OCI-LY3 (cell line): Measurements from ENCODE around the gene SAMSN1.
A peak's percentile ranks its signal among the peaks of the same experiment; 100 is the strongest.
"Not testable (repeated sequence)": the region's sequence is repeated elsewhere in the genome, so short reads cannot be mapped to it uniquely, and the experiment has no call there.

ENCODE experiments used
- H2AFZ ChIP-seq: fragments of 200-600, 300-600 bp; shearing (Covaris generic); 2 replicates; pipeline ENCODE4 v1.6.0; 2014; ENCODE audit warnings: antibody characterized with exemption, low read depth, low read length
- H3K27ac ChIP-seq: fragments of 200-600, 300-600 bp; sonication (generic); 2 replicates; pipeline ENCODE4 v1.5.1; 2014; ENCODE audit warnings: mild to moderate bottlenecking, low read length, moderate library complexity, mixed read lengths
- H3K27me3 ChIP-seq: fragments of 200-600, 300-600 bp; sonication (generic); 2 replicates; pipeline ENCODE4 v1.6.1; 2014; ENCODE audit warnings: low read depth, low read length, mixed read lengths
- H3K36me3 ChIP-seq: fragments of 200-600, 300-600 bp; sonication (generic); replicated peaks from 2 replicates; pipeline ENCODE3; 2014; ENCODE audit warnings: low read depth, low read length, mixed read lengths
- H3K4me1 ChIP-seq: fragments of 300-600, 200-600 bp; sonication (generic); 2 replicates; pipeline ENCODE4 v1.6.1; 2014; ENCODE audit warnings: low read length, mixed read lengths
- H3K4me2 ChIP-seq: fragments of 200-600, 300-600 bp; sonication (generic); 2 replicates; pipeline ENCODE4 v1.6.1; 2014; ENCODE audit warnings: low read length, mixed read lengths
- H3K4me3 ChIP-seq: fragments of 300-600, 200-600 bp; sonication (generic); 2 replicates; pipeline ENCODE4 v1.5.1; 2014; ENCODE audit warnings: antibody characterized with exemption, mild to moderate bottlenecking, low read length, moderate library complexity
- H3K79me2 ChIP-seq: fragments of 300-600, 200-600 bp; shearing (Covaris generic); 2 replicates; pipeline ENCODE4 v1.6.1; 2014; ENCODE audit warnings: mild to moderate bottlenecking, low read length, mixed read lengths
- H3K9ac ChIP-seq: fragments of 300-600, 200-600 bp; shearing (Covaris generic); 2 replicates; pipeline ENCODE4 v1.6.0; 2014; ENCODE audit warnings: mild to moderate bottlenecking, low read length, moderate library complexity
- H3K9me3 ChIP-seq: fragments of 200-600, 300-600 bp; shearing (Covaris generic); 2 replicates; pipeline ENCODE4 v1.6.1; 2014; ENCODE audit warnings: low read length, mixed read lengths; ENCODE audit not compliant: insufficient read depth
- H4K20me1 ChIP-seq: fragments of 200-600, 300-600 bp; sonication (generic); 2 replicates; pipeline ENCODE4 v1.6.1; 2016; ENCODE audit warnings: low read length, mixed read lengths; ENCODE audit not compliant: insufficient read depth
- CTCF ChIP-seq: fragments of 200-600, 300-600 bp; sonication (generic); IDR thresholded peaks from 2 replicates; pipeline ENCODE4 v1.5.1; 2014; ENCODE audit warnings: antibody characterized with exemption, low read length, low read depth
- EZH2phosphoT487 ChIP-seq: fragments of 200-600 bp; shearing (Covaris generic); IDR thresholded peaks from 2 replicates; pipeline ENCODE4 v1.6.1; 2018; ENCODE audit warnings: antibody characterized with exemption, mixed run types, low read depth

SAMSN1 gene

GRCh38 chr21:14548779-14549178, 2.7 kb upstream of the SAMSN1 start:
- H3K4me3 ChIP-seq: no peak overlapping the region
- no peak overlapping the region for H2AFZ ChIP-seq
- TF ChIP-seq EZH2phosphoT487 (no peak), CTCF (no peak)
- peak overlapping the region; percentile 33; the same call in 1 of the 2 replicates for H3K9ac ChIP-seq
- H3K27me3 ChIP-seq: no peaks in the 10 kb centered on the region
- no peaks in the 10 kb centered on the region for H3K9me3 ChIP-seq
- peaks cover 20% of the 10 kb centered on the region for H3K79me2 ChIP-seq
- H3K27ac ChIP-seq: peak overlapping the region; percentile 86
- peaks cover 1% of the 10 kb centered on the region; the same call in 1 of the 2 replicates for H4K20me1 ChIP-seq
- peak overlapping the region; percentile 58 for H3K4me2 ChIP-seq
- H3K36me3 ChIP-seq: peaks cover 4% of the 10 kb centered on the region
- peaks cover 38% of the 10 kb centered on the region for H3K4me1 ChIP-seq

GRCh38 chr21:14547834-14548513, 1.9 kb upstream of the SAMSN1 start:
- Histone ChIP-seq H3K36me3 (peaks cover 4% of the 10 kb centered on the region), H3K79me2 (peaks cover 28% of the 10 kb centered on the region), H3K27ac (peak overlapping the region; percentile 86), H2AFZ (0 out of 2 replicates have a peak overlapping the region, but pooled peaks have one; percentile 5), H3K9me3 (no peaks in the 10 kb centered on the region), H3K9ac (peak overlapping the region; percentile 33), H3K4me1 (peaks cover 40% of the 10 kb centered on the region), H3K4me3 (peak overlapping the region; percentile 33), H3K27me3 (no peaks in the 10 kb centered on the region), H4K20me1 (peaks cover 3% of the 10 kb centered on the region; the same call in 1 of the 2 replicates), H3K4me2 (peak overlapping the region; percentile 58)
- TF ChIP-seq CTCF (no peak), EZH2phosphoT487 (no peak)

GRCh38 chr21:14546719-14547118, 604 bp upstream of the SAMSN1 start:
- H4K20me1 ChIP-seq, H3K4me3 ChIP-seq, H2AFZ ChIP-seq, H3K9ac ChIP-seq, H3K9me3 ChIP-seq, H3K36me3 ChIP-seq, H3K27me3 ChIP-seq: not testable (repeated sequence)
- 0 out of 2 replicates have a peak overlapping the region, but pooled peaks have one; percentile 66 for H3K4me2 ChIP-seq
- H3K27ac ChIP-seq: peak overlapping the region; percentile 86
- peaks cover 39% of the 10 kb centered on the region for H3K79me2 ChIP-seq
- peaks cover 52% of the 10 kb centered on the region for H3K4me1 ChIP-seq

GRCh38 chr21:14543983-14544382, 2.1 kb downstream of the SAMSN1 start:
- H3K9me3 ChIP-seq: no peaks in the 10 kb centered on the region
- H3K36me3 ChIP-seq: peaks cover 4% of the 10 kb centered on the region
- H3K4me2 ChIP-seq: peak overlapping the region; percentile 66; the same call in 1 of the 2 replicates
- peaks cover 51% of the 10 kb centered on the region for H3K79me2 ChIP-seq
- H4K20me1 ChIP-seq: peaks cover 8% of the 10 kb centered on the region; the same call in 1 of the 2 replicates
- H3K4me1 ChIP-seq: peaks cover 50% of the 10 kb centered on the region
- H3K9ac ChIP-seq: no peak overlapping the region
- no peak overlapping the region for H3K27ac ChIP-seq
- TF ChIP-seq CTCF (no peak), EZH2phosphoT487 (no peak)
- no peaks in the 10 kb centered on the region for H3K27me3 ChIP-seq
- no peak overlapping the region for H2AFZ ChIP-seq
- H3K4me3 ChIP-seq: peak overlapping the region; percentile 80
